ENCODE data around the gene DLX3.

GRCh38 chr17:50020841-50021599, 26.0 kb upstream of the DLX3 start:
- TF ChIP-seq ESRRA (IDR thresholded peaks at IDR 0.05; ENCODE audit: borderline replicate concordance, low read length) (no peak), BHLHE40 (IDR thresholded peaks at IDR 0.05; ENCODE audit: low read depth, low read length) (no peak), EHMT2 (IDR thresholded peaks at IDR 0.05; ENCODE audit: low read depth) (no peak), CTCF (IDR thresholded peaks at IDR 0.05) (no peak), TP53 (CRISPR knock-in tag; IDR thresholded peaks at IDR 0.05) (no peak), SMC3 (IDR thresholded peaks at IDR 0.05) (no peak), REST (IDR thresholded peaks at IDR 0.05) (no peak), CBX8 (IDR thresholded peaks at IDR 0.05) (no peak), CHD2 (IDR thresholded peaks at IDR 0.05; ENCODE audit: low read length, partially characterized antibody) (no peak), NPAS2 (CRISPR knock-in tag; IDR thresholded peaks at IDR 0.05; ENCODE audit: borderline replicate concordance) (no peak)

All from A549 (cell line).